ENCODE measurements around the gene HLA-C. TPM values are rescaled to one million over a fixed set of nuclear protein-coding genes. Genes with fewer than 3 reads are reported as not detected.

The HLA-C gene
- total RNA-seq (100 to 1,000 TPM; 195 to 480 (median 354) TPM), polyA plus RNA-seq (100 to 1,000 TPM; 306 to 700 TPM)
- long read RNA-seq, donor 1, transcript HLA-C-201 (8 exons, 1,536 nt) = major isoform, 2,898 of 3,311 reads
- long read RNA-seq, donor 1, transcript HLA-C-208 (6 exons, 1,880 nt) = minor isoform, 37 of 3,311 reads
- long read RNA-seq, donor 1, partial matches to known transcripts = 145 of 3,311 reads
- long read RNA-seq, donor 1, other reads (novel, unspliced or antisense) = 229 of 3,311 reads
- long read RNA-seq, donor 2, transcript HLA-C-201 (8 exons, 1,536 nt) = major isoform, 75 of 105 reads
- long read RNA-seq, donor 2, partial matches to known transcripts = 14 of 105 reads
- long read RNA-seq, donor 2, other reads (novel, unspliced or antisense) = 5 of 105 reads
- long read RNA-seq, donor 3, transcript HLA-C-201 (8 exons, 1,536 nt) = major isoform, 187 of 314 reads
- long read RNA-seq, donor 3, transcript HLA-C-208 (6 exons, 1,880 nt) = minor isoform, 36 of 314 reads
- long read RNA-seq, donor 3, partial matches to known transcripts = 60 of 314 reads
- long read RNA-seq, donor 3, other reads (novel, unspliced or antisense) = 30 of 314 reads

GRCh38 chr6:31271641-31272357, at the start of gene HLA-C:
Gene HLA-C (minus strand): TSS chr6:31272092. CDS start chr6:31272071, 21 bp downstream.
- Histone ChIP-seq H3K27me3 (no peaks in the 10 kb centered on the region), H3K27ac (peak within 1 kb of the TSS in 1 of 2 donors; percentile 98), H3K4me3 (peak within 1 kb of the TSS; percentile 91), H3K36me3 (no peaks in the 10 kb centered on the region), H3K9me3 (no peaks in the 10 kb centered on the region), H3K4me1 (ENCODE audit: insufficient read depth) (no peaks in the 10 kb centered on the region)
- WGBS, 3 donors = 0% methylated on average over 51 to 62 of the region's 62 CpGs
- intact Hi-C loops (cut with DNase I) = loop anchor here in 1 of 4 donors (5.0 kb wide), 1 partner anchor 86 kb away; the partner anchor contains the start of gene HLA-B
- DNase-seq = peak; percentile 89 to 94 (median 90)
- TF ChIP-seq EP300 (IDR thresholded peaks at IDR 0.05) (no peak), POLR2A (IDR thresholded peaks at IDR 0.05) (peak; percentile 86), CTCF (IDR thresholded peaks at IDR 0.05) (peak in 1 of 3 donors; percentile 40)

DNA sequence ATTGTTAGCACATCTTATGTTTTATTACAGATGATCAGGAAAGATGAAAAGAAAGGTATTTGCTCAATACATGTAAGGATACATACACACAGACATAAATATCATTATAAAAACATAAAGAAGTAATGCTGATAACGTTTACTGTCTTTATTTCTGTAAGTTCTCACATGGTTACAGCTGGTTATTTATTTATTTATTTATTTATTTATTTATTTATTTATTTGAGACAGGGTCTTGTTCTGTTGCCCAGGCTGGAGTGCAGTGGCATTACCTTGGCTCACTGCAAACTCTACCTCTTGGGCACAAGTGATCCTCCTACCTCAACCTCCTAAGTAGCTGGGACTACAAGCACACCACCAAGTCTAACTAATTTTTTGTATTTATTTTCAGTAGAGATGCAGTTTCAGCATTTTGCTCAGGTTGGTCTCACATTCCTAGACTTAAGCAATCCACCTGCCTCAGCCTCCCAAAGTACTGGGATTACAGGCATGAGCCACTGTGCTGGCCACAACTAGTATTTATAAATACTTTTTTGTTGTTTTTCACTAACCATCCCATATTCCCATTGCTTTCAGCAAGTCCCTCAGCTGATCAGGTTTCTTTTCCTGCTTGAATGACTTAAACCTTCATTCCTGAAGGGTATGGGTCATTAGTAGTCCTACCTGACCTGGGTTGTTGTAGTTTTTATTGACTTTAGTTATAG, 49.3 kb upstream of the HLA-C start:
- no peak overlapping the region for H3K27ac ChIP-seq
- no peaks in the 10 kb centered on the region for H3K36me3 ChIP-seq
- 3 to 58% (median 21%) methylated on average over 1 of the region's 1 CpG for WGBS, 3 donors
- no peaks in the 10 kb centered on the region for H3K4me1 ChIP-seq (ENCODE audit: insufficient read depth)
- intact Hi-C loops (cut with DNase I) = no loop called here
- no peaks in the 10 kb centered on the region for H3K27me3 ChIP-seq
- H3K9me3 ChIP-seq = no peaks in the 10 kb centered on the region
- no peak overlapping the region for H3K4me3 ChIP-seq
- no peak for TF ChIP-seq CTCF (IDR thresholded peaks at IDR 0.05)
- no peak for TF ChIP-seq EP300 (IDR thresholded peaks at IDR 0.05)
- TF ChIP-seq POLR2A (IDR thresholded peaks at IDR 0.05) = no peak
- no peak for DNase-seq

GRCh38 chr6:31317036-31317435, 45.1 kb upstream of the HLA-C start:
- Histone ChIP-seq H3K27ac (no peak overlapping the region), H3K4me3 (no peak overlapping the region), H3K9me3 (no peaks in the 10 kb centered on the region), H3K27me3 (no peaks in the 10 kb centered on the region), H3K4me1 (ENCODE audit: insufficient read depth) (no peaks in the 10 kb centered on the region), H3K36me3 (no peaks in the 10 kb centered on the region)
- no peak for TF ChIP-seq CTCF (IDR thresholded peaks at IDR 0.05)
- TF ChIP-seq EP300 (IDR thresholded peaks at IDR 0.05) = no peak
- TF ChIP-seq POLR2A (IDR thresholded peaks at IDR 0.05) = no peak
- DNase-seq = no peak
- intact Hi-C loops (cut with DNase I) = no loop called here
- WGBS, 3 donors = 32 to 46% (median 40%) methylated on average over 2 of the region's 2 CpGs

DNA sequence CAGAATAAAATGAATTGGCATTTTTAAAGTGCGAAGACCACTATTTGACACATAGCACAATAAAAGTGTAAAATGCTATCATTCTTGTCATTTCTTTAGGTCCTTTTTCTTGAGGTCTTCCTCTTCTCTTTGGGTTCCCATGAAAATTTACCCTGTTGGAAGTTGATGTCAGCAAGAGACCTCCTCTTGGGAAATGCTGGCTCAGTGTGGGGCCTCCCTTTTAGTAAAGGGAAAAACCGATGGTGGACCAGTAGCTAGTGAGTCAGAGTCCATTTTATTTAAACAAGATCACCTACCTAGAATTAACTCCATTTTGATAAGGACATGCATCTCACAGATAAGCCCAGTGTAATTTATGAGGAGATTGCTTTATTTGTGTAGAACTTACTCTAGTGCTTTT, 37.7 kb upstream of the HLA-C start:
- TF ChIP-seq CTCF (IDR thresholded peaks at IDR 0.05) (no peak), POLR2A (IDR thresholded peaks at IDR 0.05) (no peak), EP300 (IDR thresholded peaks at IDR 0.05) (no peak)
- WGBS, 3 donors = 82 to 86% (median 84%) methylated on average over 2 of the region's 2 CpGs
- intact Hi-C loops (cut with DNase I) = no loop called here
- Histone ChIP-seq H3K36me3 (no peaks in the 10 kb centered on the region), H3K27me3 (no peaks in the 10 kb centered on the region), H3K4me3 (no peak overlapping the region), H3K9me3 (no peaks in the 10 kb centered on the region), H3K27ac (no peak overlapping the region), H3K4me1 (ENCODE audit: insufficient read depth) (no peaks in the 10 kb centered on the region)
- no peak for DNase-seq
